ENCODE data around the gene SETD9.
A peak's percentile ranks its signal among the peaks of the same experiment; 100 is the strongest.

SETD9 gene

GRCh38 chr5:56909294-56910209, at the start of gene SETD9:
SETD9 (plus strand) TSS chr5:56909596; CDS start chr5:56909646, 50 bp downstream.
- DNase-seq (ENCODE audit: low read depth), result peak; percentile 97

GRCh38 chr5:56861893-56862485, 47.4 kb upstream of the SETD9 start:
- no peak for DNase-seq (ENCODE audit: low read depth)

GRCh38 chr5:56862909-56863308, 46.5 kb upstream of the SETD9 start:
- DNase-seq (ENCODE audit: low read depth), result no peak

- no peak for DNase-seq (ENCODE audit: low read depth)
Measured at GRCh38 chr5:56871777-56872176, 37.6 kb upstream of the SETD9 start.

- no peak for DNase-seq (ENCODE audit: low read depth)
Measured at GRCh38 chr5:56873056-56873455, 36.3 kb upstream of the SETD9 start.

- peak; percentile 42 for DNase-seq (ENCODE audit: low read depth)
Measured at GRCh38 chr5:56876327-56876726, 33.1 kb upstream of the SETD9 start.

- no peak for DNase-seq (ENCODE audit: low read depth)
Measured at GRCh38 chr5:56881571-56881970, 27.8 kb upstream of the SETD9 start.

GRCh38 chr5:56893251-56893951, 16.0 kb upstream of the SETD9 start:
- no peak for DNase-seq (ENCODE audit: low read depth)

- DNase-seq (ENCODE audit: low read depth), result no peak
Measured at GRCh38 chr5:56896763-56897162, 12.6 kb upstream of the SETD9 start.

GRCh38 chr5:56898213-56898612, 11.2 kb upstream of the SETD9 start:
- DNase-seq (ENCODE audit: low read depth), result no peak

- peak; percentile 51 for DNase-seq (ENCODE audit: low read depth)
Measured at GRCh38 chr5:56900395-56900794, 9.0 kb upstream of the SETD9 start.

GRCh38 chr5:56900858-56901578, 8.4 kb upstream of the SETD9 start:
- DNase-seq (ENCODE audit: low read depth), result peak; percentile 26

- DNase-seq (ENCODE audit: low read depth), result no peak
Measured at GRCh38 chr5:56908942-56909293, 478 bp upstream of the SETD9 start.

- peak; percentile 83 for DNase-seq (ENCODE audit: low read depth)
Measured at GRCh38 chr5:56910210-56910965, 992 bp downstream of the SETD9 start.

GRCh38 chr5:56913766-56914165, 4.4 kb downstream of the SETD9 start:
- DNase-seq (ENCODE audit: low read depth), result no peak

- no peak for DNase-seq (ENCODE audit: low read depth)
Measured at GRCh38 chr5:56914678-56915077, 5.3 kb downstream of the SETD9 start.

GRCh38 chr5:56917534-56917933, 8.1 kb downstream of the SETD9 start:
- no peak for DNase-seq (ENCODE audit: low read depth)

- DNase-seq (ENCODE audit: low read depth), result no peak
Measured at GRCh38 chr5:56918054-56918453, 8.7 kb downstream of the SETD9 start.

- DNase-seq (ENCODE audit: low read depth), result no peak
Measured at GRCh38 chr5:56919942-56920662, 10.7 kb downstream of the SETD9 start.

- DNase-seq (ENCODE audit: low read depth), result no peak
Measured at GRCh38 chr5:56922922-56923321, 13.5 kb downstream of the SETD9 start.

GRCh38 chr5:56934325-56934724, 24.9 kb downstream of the SETD9 start:
- no peak for DNase-seq (ENCODE audit: low read depth)
